Astrocyte (in vitro differentiated cells and primary cell): ENCODE data around the gene SH3BP1.
"Not testable (repeated sequence)": the region's sequence is repeated elsewhere in the genome, so short reads cannot be mapped to it uniquely, and the experiment has no call there.

Source experiments
- CTCF ChIP-seq: IDR thresholded peaks from 2 replicates; pipeline ENCODE4 v1.5.1; 2011; ENCODE audit warnings: low read depth, mild to moderate bottlenecking, inconsistent platforms, low read length, moderate library complexity; ENCODE audit not compliant: insufficient read depth
- EZH2 ChIP-seq: IDR thresholded peaks from 2 replicates; pipeline ENCODE4 v1.6.1; 2012; ENCODE audit warnings: mild to moderate bottlenecking, low read length, inconsistent platforms; ENCODE audit not compliant: insufficient read depth

- TF ChIP-seq CTCF, EZH2: not testable (repeated sequence)
Measured at GRCh38 chr22:37696260-37696656, 56.8 kb downstream of the SH3BP1 start.
